Gastrocnemius medialis (tissue), 4 donors: Measurements from ENCODE around the gene SDF2L1.

Experiments
- CTCF ChIP-seq, 5 experiments: fragments of 450-650 bp in 3 of 5; fragments of 200-600 bp in 2 of 5; sonication (generic) in 2 of 5; IDR thresholded peaks in 4 of 5; conservative IDR thresholded peaks in 1 of 5; 1 replicate in 4 of 5; 2 replicates in 1 of 5; pipeline ENCODE4 v1.5.1; 2016 to 2019; ENCODE audit warnings: antibody characterized with exemption in 5 of 5, mild to moderate bottlenecking in 3 of 5, moderate library complexity in 3 of 5
- POLR2A ChIP-seq, 2 donors: fragments of 450-650 bp; IDR thresholded peaks; one replicate each; pipeline ENCODE4 v1.6.1; 2017; ENCODE audit warnings: antibody characterized with exemption in 2 of 2, mild to moderate bottlenecking in 2 of 2, moderate library complexity in 2 of 2

GRCh38 chr22:21592422-21592821 is 49.7 kb upstream of the SDF2L1 start:
- TF ChIP-seq POLR2A (IDR thresholded peaks at IDR 0.05) (no peak), CTCF (IDR thresholded peaks at IDR 0.05 in 4 of 5, conservative IDR thresholded peaks at IDR 0.05 in 1 of 5) (no peak)
